PFSK-1 (cell line): Measurements from ENCODE around the gene LILRA6.

ENCODE experiments used
- FOXP2 ChIP-seq: optimal IDR thresholded peaks from 2 replicates; pipeline ENCODE3; 2011; ENCODE audit warnings: borderline replicate concordance, control low read depth, inconsistent platforms; ENCODE audit not compliant: insufficient read depth; ENCODE audit errors: extremely low read length, extremely low read depth
- POLR2AphosphoS5 ChIP-seq: IDR thresholded peaks from 2 replicates; pipeline ENCODE4 v1.6.1; 2012; ENCODE audit warnings: low read depth, mild to moderate bottlenecking, control low read depth, low read length, moderate library complexity
- REST ChIP-seq, 2 experiments: IDR thresholded peaks; 2 replicates each; pipeline versions ENCODE4 v1.6.1 to v1.8.0; 2011 to 2012; ENCODE audit warnings: low read depth in 2 of 2, low read length in 2 of 2, control low read depth in 1 of 2, inconsistent platforms in 1 of 2, mild to moderate bottlenecking in 1 of 2, moderate library complexity in 1 of 2; ENCODE audit not compliant: insufficient read depth in 1 of 2
- SIN3A ChIP-seq: IDR thresholded peaks from 2 replicates; pipeline ENCODE4 v1.6.1; 2012; ENCODE audit warnings: mild to moderate bottlenecking, low read length, moderate library complexity, borderline replicate concordance; ENCODE audit not compliant: insufficient read depth
- TAF1 ChIP-seq: IDR thresholded peaks from 2 replicates; pipeline ENCODE4 v1.6.1; 2012; ENCODE audit warnings: low read length, control low read depth, borderline replicate concordance; ENCODE audit not compliant: insufficient read depth

The LILRA6 gene

GRCh38 chr19:54206831-54207177, 35.8 kb downstream of the LILRA6 start:
- TF ChIP-seq SIN3A (no peak), FOXP2 (no peak), REST (IDR thresholded peaks at IDR 0.05; ENCODE audit: insufficient read depth in 1 of 2, low read depth in 2 of 2, low read length in 2 of 2) (no peak), TAF1 (no peak), POLR2AphosphoS5 (no peak)

GRCh38 chr19:54206030-54206830, 36.4 kb downstream of the LILRA6 start:
- TF ChIP-seq POLR2AphosphoS5 (no peak), TAF1 (no peak), FOXP2 (no peak), REST (IDR thresholded peaks at IDR 0.05; ENCODE audit: insufficient read depth in 1 of 2, low read depth in 2 of 2, low read length in 2 of 2) (no peak), SIN3A (no peak)

GRCh38 chr19:54204767-54205468, 37.7 kb downstream of the LILRA6 start:
- TF ChIP-seq REST (IDR thresholded peaks at IDR 0.05; ENCODE audit: insufficient read depth in 1 of 2, low read depth in 2 of 2, low read length in 2 of 2) = no peak
- no peak for TF ChIP-seq FOXP2
- TF ChIP-seq SIN3A = no peak
- no peak for TF ChIP-seq POLR2AphosphoS5
- no peak for TF ChIP-seq TAF1

- no peak for TF ChIP-seq FOXP2
- TF ChIP-seq POLR2AphosphoS5 = no peak
- TF ChIP-seq REST (IDR thresholded peaks at IDR 0.05; ENCODE audit: insufficient read depth in 1 of 2, low read depth in 2 of 2, low read length in 2 of 2) = no peak
- no peak for TF ChIP-seq SIN3A
- TF ChIP-seq TAF1 = no peak
These were observed 39.4 kb downstream of the LILRA6 start for GRCh38 chr19:54203151-54203611.

GRCh38 chr19:54201980-54202379, 40.6 kb downstream of the LILRA6 start:
- no peak for TF ChIP-seq TAF1
- no peak for TF ChIP-seq SIN3A
- no peak for TF ChIP-seq FOXP2
- TF ChIP-seq REST (IDR thresholded peaks at IDR 0.05; ENCODE audit: insufficient read depth in 1 of 2, low read depth in 2 of 2, low read length in 2 of 2) = no peak
- TF ChIP-seq POLR2AphosphoS5 = no peak
